ENCODE data around the gene PLEKHG2. TPM values are rescaled to one million over a fixed set of nuclear protein-coding genes. Genes with fewer than 3 reads are reported as not detected.

The PLEKHG2 gene
- total RNA-seq, 4 donors from 2014 or later: 6.4 to 29.9 (median 7.7) TPM

GRCh38 chr19:39409208-39410016 is 3.1 kb upstream of the PLEKHG2 start:
- TF ChIP-seq EP300 (IDR thresholded peaks at IDR 0.05): peak; percentile 83
- no peak for TF ChIP-seq CTCF (IDR thresholded peaks at IDR 0.05)
- peak; percentile 96 to 97 (median 97) for TF ChIP-seq POLR2AphosphoS5 (IDR thresholded peaks at IDR 0.05)
- TF ChIP-seq POLR2A (IDR thresholded peaks at IDR 0.05): peak; percentile 70 to 86

GRCh38 chr19:39410017-39410830 is 2.2 kb upstream of the PLEKHG2 start:
- DNase-seq (ENCODE audit: low spot score in 2 of 2): peak; percentile 91 to 92
- Histone ChIP-seq H3K36me3 (peaks cover 22% of the 10 kb centered on the region), H3K4me1 (peaks cover 54% of the 10 kb centered on the region), H3K27ac (peak overlapping the region; percentile 100), H3K4me3 (peak overlapping the region; percentile 93), H3K9me3 (no peaks in the 10 kb centered on the region), H3K27me3 (no peaks in the 10 kb centered on the region)
- WGBS: 3% methylated on average over 27 of the region's 35 CpGs
- no peak for TF ChIP-seq EP300 (IDR thresholded peaks at IDR 0.05)
- TF ChIP-seq POLR2AphosphoS5 (IDR thresholded peaks at IDR 0.05): peak; percentile 15 to 86 (median 48)
- peak; percentile 28 for TF ChIP-seq POLR2A (IDR thresholded peaks at IDR 0.05)

More at GRCh38 chr19:39409208-39410016, 3.1 kb upstream of the PLEKHG2 start:
- Histone ChIP-seq H3K9me3 (no peaks in the 10 kb centered on the region), H3K27me3 (no peaks in the 10 kb centered on the region), H3K4me1 (peaks cover 55% of the 10 kb centered on the region), H3K36me3 (peaks cover 22% of the 10 kb centered on the region), H3K4me3 (peak overlapping the region; percentile 93), H3K27ac (peak overlapping the region; percentile 100)
- peak; percentile 96 for DNase-seq (ENCODE audit: low spot score in 2 of 2)
- WGBS: under 1% methylated on average over 12 of the region's 52 CpGs

GRCh38 chr19:39410831-39411080 is 1.7 kb upstream of the PLEKHG2 start:
- TF ChIP-seq EP300 (IDR thresholded peaks at IDR 0.05) (no peak), POLR2A (IDR thresholded peaks at IDR 0.05) (no peak), POLR2AphosphoS5 (IDR thresholded peaks at IDR 0.05) (no peak), CTCF (IDR thresholded peaks at IDR 0.05) (no peak)
- no peak for DNase-seq (ENCODE audit: low spot score in 2 of 2)
- no peaks in the 10 kb centered on the region for H3K27me3 ChIP-seq
- peaks cover 22% of the 10 kb centered on the region for H3K36me3 ChIP-seq
- peaks cover 51% of the 10 kb centered on the region for H3K4me1 ChIP-seq
- 26% methylated on average over 1 of the region's 1 CpG for WGBS
- H3K4me3 ChIP-seq: peak overlapping the region; percentile 93
- H3K9me3 ChIP-seq: no peaks in the 10 kb centered on the region
- H3K27ac ChIP-seq: peak overlapping the region; percentile 100

- Histone ChIP-seq H3K36me3 (peaks cover 22% of the 10 kb centered on the region), H3K9me3 (no peaks in the 10 kb centered on the region), H3K4me1 (peaks cover 46% of the 10 kb centered on the region), H3K27ac (peak overlapping the region; percentile 100), H3K4me3 (peak overlapping the region; percentile 93), H3K27me3 (no peaks in the 10 kb centered on the region)
- WGBS: 15% methylated on average over 9 of the region's 9 CpGs
- TF ChIP-seq POLR2AphosphoS5 (IDR thresholded peaks at IDR 0.05) (peak in 1 of 3 donors; percentile 66), CTCF (IDR thresholded peaks at IDR 0.05) (no peak), POLR2A (IDR thresholded peaks at IDR 0.05) (peak; percentile 60 to 65), EP300 (IDR thresholded peaks at IDR 0.05) (peak; percentile 71)
- DNase-seq (ENCODE audit: low spot score in 2 of 2): peak; percentile 84 to 90
These were observed 1.2 kb upstream of the PLEKHG2 start for GRCh38 chr19:39411081-39411831.

- Histone ChIP-seq H3K36me3 (peaks cover 22% of the 10 kb centered on the region), H3K27ac (peak overlapping the region; percentile 100), H3K4me3 (peak overlapping the region; percentile 93), H3K4me1 (peaks cover 45% of the 10 kb centered on the region), H3K27me3 (no peaks in the 10 kb centered on the region), H3K9me3 (no peaks in the 10 kb centered on the region)
- TF ChIP-seq CTCF (IDR thresholded peaks at IDR 0.05): peak; percentile 86 to 100
- TF ChIP-seq POLR2AphosphoS5 (IDR thresholded peaks at IDR 0.05): no peak
- DNase-seq (ENCODE audit: low spot score in 2 of 2): peak; percentile 96 to 97
- 0% methylated on average over 7 of the region's 7 CpGs for WGBS
These were observed 703 bp upstream of the PLEKHG2 start for GRCh38 chr19:39411832-39412099.
